Measurements from ENCODE around the gene IGSF9.
A peak's percentile ranks its signal among the peaks of the same experiment; 100 is the strongest.

IGSF9 gene

GRCh38 chr1:159945483-159946241 lies at the start of gene IGSF9:
IGSF9 (minus strand) TSS chr1:159945613; CDS start chr1:159943454, 2,159 bp downstream.
- DNase-seq (ENCODE audit: low read depth, low spot score): peak; percentile 94

GRCh38 chr1:159994896-159995295 lies 49.5 kb upstream of the IGSF9 start:
- DNase-seq (ENCODE audit: low read depth, low spot score): no peak

GRCh38 chr1:159993911-159994310 lies 48.5 kb upstream of the IGSF9 start:
- DNase-seq (ENCODE audit: low read depth, low spot score): no peak

GRCh38 chr1:159992161-159992560 lies 46.7 kb upstream of the IGSF9 start:
- DNase-seq (ENCODE audit: low read depth, low spot score): no peak

GRCh38 chr1:159991513-159991912 lies 46.1 kb upstream of the IGSF9 start:
- DNase-seq (ENCODE audit: low read depth, low spot score): no peak

- DNase-seq (ENCODE audit: low read depth, low spot score): no peak
Observed at GRCh38 chr1:159990005-159990404, 44.6 kb upstream of the IGSF9 start.

- no peak for DNase-seq (ENCODE audit: low read depth, low spot score)
Observed at GRCh38 chr1:159989581-159989980, 44.2 kb upstream of the IGSF9 start.

GRCh38 chr1:159988006-159988405 lies 42.6 kb upstream of the IGSF9 start:
- DNase-seq (ENCODE audit: low read depth, low spot score): no peak

GRCh38 chr1:159987186-159987585 lies 41.8 kb upstream of the IGSF9 start:
- DNase-seq (ENCODE audit: low read depth, low spot score): no peak

- no peak for DNase-seq (ENCODE audit: low read depth, low spot score)
Observed at GRCh38 chr1:159986531-159986930, 41.1 kb upstream of the IGSF9 start.

GRCh38 chr1:159986093-159986492 lies 40.7 kb upstream of the IGSF9 start:
- no peak for DNase-seq (ENCODE audit: low read depth, low spot score)

- no peak for DNase-seq (ENCODE audit: low read depth, low spot score)
Observed at GRCh38 chr1:159985473-159985872, 40.1 kb upstream of the IGSF9 start.

- DNase-seq (ENCODE audit: low read depth, low spot score): no peak
Observed at GRCh38 chr1:159983681-159984080, 38.3 kb upstream of the IGSF9 start.

- no peak for DNase-seq (ENCODE audit: low read depth, low spot score)
Observed at GRCh38 chr1:159982280-159982679, 36.9 kb upstream of the IGSF9 start.

GRCh38 chr1:159981351-159982055 lies 36.1 kb upstream of the IGSF9 start:
- no peak for DNase-seq (ENCODE audit: low read depth, low spot score)

- no peak for DNase-seq (ENCODE audit: low read depth, low spot score)
Observed at GRCh38 chr1:159980786-159981185, 35.4 kb upstream of the IGSF9 start.

- no peak for DNase-seq (ENCODE audit: low read depth, low spot score)
Observed at GRCh38 chr1:159980076-159980475, 34.7 kb upstream of the IGSF9 start.

- DNase-seq (ENCODE audit: low read depth, low spot score): no peak
Observed at GRCh38 chr1:159979257-159979656, 33.8 kb upstream of the IGSF9 start.

GRCh38 chr1:159978107-159978398 lies 32.6 kb upstream of the IGSF9 start:
- no peak for DNase-seq (ENCODE audit: low read depth, low spot score)

GRCh38 chr1:159977364-159978106 lies 32.1 kb upstream of the IGSF9 start:
- DNase-seq (ENCODE audit: low read depth, low spot score): no peak

- DNase-seq (ENCODE audit: low read depth, low spot score): no peak
Observed at GRCh38 chr1:159974350-159974965, 29.0 kb upstream of the IGSF9 start.

GRCh38 chr1:159973350-159973940 lies 28.0 kb upstream of the IGSF9 start:
- DNase-seq (ENCODE audit: low read depth, low spot score): no peak

Measured in astrocyte of the hippocampus (primary cell).